HepG2 (cell line): ENCODE results near the gene SGCE. TPM values are rescaled to one million over a fixed set of nuclear protein-coding genes. Genes with fewer than 3 reads are reported as not detected.

Source experiments
- ATAC-seq: fragments of 200-7000 bp; cut with Tn5 transposase; 3 replicates; pipeline ENCODE4 v1.9.1; 2020; ENCODE audit warnings: mild to moderate bottlenecking, moderate library complexity
- BruUV-seq: library from RNA; stranded (reverse); fragments of 400-500 nt; replicated peaks from 2 replicates; lab custom pipeline; 2021; lab: Mats Ljungman, UMichigan
- CTCF ChIA-PET: fragments of 300-600 bp; formaldehyde crosslinking; extraction: SDS; loops from one replicate; lab custom pipeline; 2021; ENCODE audit warnings: low total read pairs, inconsistent platforms, low intra/inter-chr PET ratio; lab: Yijun Ruan, JAX
- POLR2A ChIA-PET: fragments of 350-600 bp; sonication (Branson Sonifier 250); formaldehyde crosslinking; loops from one replicate; lab custom pipeline; 2020; ENCODE audit warnings: antibody characterized with exemption, inconsistent platforms; lab: Yijun Ruan, JAX
- DNase-seq: peaks from one replicate; pipeline ENCODE4 v3.0.0-alpha.2; 2015; ENCODE audit warnings: low spot score
- FAIRE-seq: peaks from 3 replicates; lab custom pipeline; 2011; peaks lifted over from hg19 to GRCh38; lab: Jason Lieb, UNC
- H2AFZ ChIP-seq: one replicate; pipeline ENCODE4 v1.6.1; 2011; ENCODE audit warnings: low read length, inconsistent platforms
- H3K27ac ChIP-seq: fragments of 300-600 bp; 3 replicates; pipeline ENCODE4 v1.8.0; 2011; ENCODE audit warnings: mixed run types, mild to moderate bottlenecking, mixed read lengths, low read length, inconsistent platforms; ENCODE audit not compliant: insufficient read depth; ENCODE audit errors: extremely low read length
- H3K27me3 ChIP-seq, 2 experiments: fragments of 200-600 bp in 1 of 2; 2 replicates in 1 of 2; 3 replicates in 1 of 2; pipeline versions ENCODE4 v1.6.0 to v1.8.0; 2011; ENCODE audit warnings: low read length in 2 of 2, mild to moderate bottlenecking in 2 of 2, moderate library complexity in 2 of 2, inconsistent platforms in 1 of 2; ENCODE audit not compliant: insufficient read depth in 2 of 2, control insufficient read depth in 1 of 2
- H3K36me3 ChIP-seq, 2 experiments: fragments of 200-600 bp in 1 of 2; replicated peaks in 1 of 2; 2 replicates in 1 of 2; 3 replicates in 1 of 2; pipeline versions ENCODE4 v1.5.1 to v1.8.0; 2011; ENCODE audit warnings: low read length in 2 of 2, inconsistent platforms in 1 of 2; ENCODE audit not compliant: insufficient read depth in 2 of 2, control insufficient read depth in 1 of 2
- H3K4me1 ChIP-seq: 2 replicates; pipeline ENCODE4 v1.5.1; 2012; ENCODE audit warnings: low read length, inconsistent platforms; ENCODE audit not compliant: insufficient read depth
- H3K4me2 ChIP-seq: 2 replicates; pipeline ENCODE4 v1.6.0; 2011; ENCODE audit warnings: low read depth, low read length, inconsistent platforms
- H3K4me3 ChIP-seq, 3 experiments: fragments of 200-600 bp in 1 of 3; sonication (generic), shearing (Covaris generic) in 1 of 3; replicated peaks in 1 of 3; 2 replicates each; pipeline ENCODE4 v1.5.1; 2011 to 2016; ENCODE audit warnings: low read length in 3 of 3, inconsistent platforms in 2 of 3, low read depth in 2 of 3, mild to moderate bottlenecking in 2 of 3, control low read depth in 1 of 3, mixed read lengths in 1 of 3; ENCODE audit not compliant: insufficient read depth in 1 of 3
- H3K79me2 ChIP-seq: one replicate; pipeline ENCODE4 v1.6.1; 2011; ENCODE audit warnings: low read length, inconsistent platforms; ENCODE audit not compliant: insufficient read depth
- H3K9ac ChIP-seq: 2 replicates; pipeline ENCODE4 v1.6.0; 2011; ENCODE audit warnings: mild to moderate bottlenecking, low read depth, low read length, inconsistent platforms; ENCODE audit not compliant: insufficient read depth
- H3K9me3 ChIP-seq: 2 replicates; pipeline ENCODE4 v1.5.1; 2012; ENCODE audit warnings: mild to moderate bottlenecking, low read length
- H4K20me1 ChIP-seq: 2 replicates; pipeline ENCODE4 v1.6.0; 2011; ENCODE audit warnings: inconsistent platforms, mild to moderate bottlenecking, low read length, moderate library complexity; ENCODE audit not compliant: insufficient read depth
- DDIT3 ChIP-seq: sonication (generic); formaldehyde crosslinking; IDR thresholded peaks from 2 replicates; pipeline ENCODE4 v1.4.0; 2020; ENCODE audit warnings: mild to moderate bottlenecking, missing genetic modification reagents
- PHB2 ChIP-seq: fragments of 450-650 bp; IDR thresholded peaks from 2 replicates; pipeline ENCODE4 v1.6.1; 2018; ENCODE audit not compliant: partially characterized antibody
- WIZ ChIP-seq: sonication (generic); formaldehyde crosslinking; IDR thresholded peaks from 2 replicates; pipeline ENCODE4 v1.5.1; 2020; ENCODE audit warnings: mild to moderate bottlenecking, missing genetic modification reagents
- ZBTB8A ChIP-seq: sonication (generic); formaldehyde crosslinking; IDR thresholded peaks from 2 replicates; pipeline ENCODE4 v1.4.0; 2020; ENCODE audit warnings: mild to moderate bottlenecking, low read depth, missing genetic modification reagents, borderline replicate concordance
- ZNF142 ChIP-seq: sonication (generic); formaldehyde crosslinking; IDR thresholded peaks from 2 replicates; pipeline ENCODE4 v1.4.0; 2020; ENCODE audit warnings: missing genetic modification reagents
- ZNF580 ChIP-seq: IDR thresholded peaks from 2 replicates; pipeline ENCODE4 v1.6.1; 2016; ENCODE audit warnings: low read depth, borderline replicate concordance
- WGBS: methylation state at CpG from one replicate; pipeline ENCODE4 v1.1.6; 2017; ENCODE audit warnings: low lambda C conversion rate; 5-methylcytosine and 5-hydroxymethylcytosine counted together
- in situ Hi-C: cut with HindIII; loops from 2 replicates; pipeline ENCODE4 v1.10.0; 2017; ENCODE audit warnings: low pct_unique_long_range_greater_than_20kb; ENCODE audit not compliant: extremely low pct_ligation_motif_present
- intact Hi-C: fragments of 100-400 bp; cut with micrococcal nuclease; formaldehyde crosslinking; loops from one replicate; pipeline ENCODE4 v1.10.0; 2022; ENCODE audit not compliant: unreplicated experiment
- polyA plus RNA-seq, 8 experiments: library from polyadenylated mRNA; depleted of rRNA in 3 of 8; stranded (reverse) in 7 of 8; unstranded in 1 of 8; fragments of >200 nt; fragmentation: Illumina TruSeq in 4 of 8; extraction: Trizol in 4 of 8; gene quantifications; 2 replicates each; pipeline versions ENCODE4 v1.2.1 to v1.2.3, GENCODE V29; 2011 to 2016; ENCODE audit warnings: low read depth in 4 of 8, missing spikeins in 1 of 8, mixed read lengths in 1 of 8; ENCODE audit not compliant: insufficient read depth in 1 of 8
- total RNA-seq, 5 experiments: library from RNA; depleted of rRNA; stranded (reverse); fragments of >200 nt; fragmentation: Illumina TruSeq; extraction: Trizol; gene quantifications; 2 replicates each; pipeline ENCODE4 v1.2.3, GENCODE V29; 2016; ENCODE audit warnings: low read depth in 1 of 5

Gene SGCE
- total and polyA plus RNA-seq, 2 of the 13 experiments (the other 11 are each of a cell fraction or from before 2014, with no cell fraction given) = 52.3 to 71.1 TPM

GRCh38 chr7:94595717-94596116 lies 60.2 kb downstream of the SGCE start:
- TF ChIP-seq DDIT3 (no peak), PHB2 (no peak), ZNF142 (no peak), ZBTB8A (no peak), ZNF580 (CRISPR knock-in tag) (no peak), WIZ (no peak)
- Histone ChIP-seq H3K4me2 (no peak overlapping the region), H3K9me3 (no peaks in the 10 kb centered on the region), H3K27ac (no peak overlapping the region), H3K4me1 (0 out of 2 replicates have a peak, but pooled peaks cover 5% of the 10 kb centered on the region), H3K4me3 (no peak overlapping the region), H3K36me3 (no peaks in the 10 kb centered on the region; a peak in 3 of 5 replicates), H2AFZ (no peak overlapping the region), H3K9ac (no peak overlapping the region), H3K27me3 (no peaks in the 10 kb centered on the region), H3K79me2 (no peaks in the 10 kb centered on the region), H4K20me1 (no peaks in the 10 kb centered on the region)
- in situ Hi-C loops = no loop called here
- intact Hi-C loops = no loop called here
- ATAC-seq (no peak), DNase-seq (no peak), FAIRE-seq (no peak)
- POLR2A ChIA-PET = interaction anchor here (1.4 kb wide), 1 partner anchor 25 kb away, joined by 3 read pairs; no protein-coding TSS in a partner anchor
- BruUV-seq = no TSS peak
- WGBS = 96% methylated on average over 4 of the region's 4 CpGs
- CTCF ChIA-PET = no interaction called here
